GM23338 (cell line): ENCODE data around the gene ATP9A. TPM values are rescaled to one million over a fixed set of nuclear protein-coding genes. Genes with fewer than 3 reads are reported as not detected.
A peak's percentile ranks its signal among the peaks of the same experiment; 100 is the strongest.

ENCODE experiments used
- ATAC-seq: fragments of 200-7000 bp; cut with Tn5 transposase; 3 replicates; pipeline ENCODE4 v1.9.1; 2020
- DNase-seq: peaks from one replicate; pipeline ENCODE4 v3.0.0-alpha.2; 2015; ENCODE audit warnings: low spot score
- H2AFZ ChIP-seq: fragments of 200-600 bp; sonication (generic); 2 replicates; pipeline ENCODE4 v1.8.0; 2016; ENCODE audit warnings: antibody characterized with exemption, mild to moderate bottlenecking, moderate library complexity
- H3F3A ChIP-seq: fragments of 200-600 bp; sonication (generic); replicated peaks from 2 replicates; pipeline ENCODE4 v1.8.0; 2017; ENCODE audit warnings: antibody characterized with exemption, mixed run types, low read depth
- H3K27ac ChIP-seq: fragments of 200-600 bp; sonication (generic); 2 replicates; pipeline ENCODE4 v1.6.1; 2016; ENCODE audit warnings: low read depth
- H3K27me3 ChIP-seq: fragments of 200-600 bp; sonication (generic); 2 replicates; pipeline ENCODE4 v1.8.0; 2016; ENCODE audit warnings: mild to moderate bottlenecking, mixed run types, moderate library complexity; ENCODE audit not compliant: insufficient read depth
- H3K36me3 ChIP-seq: fragments of 200-600 bp; sonication (generic); 2 replicates; pipeline ENCODE4 v1.8.0; 2016; ENCODE audit warnings: mild to moderate bottlenecking; ENCODE audit not compliant: insufficient read depth
- H3K4me1 ChIP-seq: fragments of 200-600 bp; sonication (generic); 2 replicates; pipeline ENCODE4 v1.8.0; 2016; ENCODE audit warnings: mild to moderate bottlenecking, moderate library complexity; ENCODE audit not compliant: insufficient read depth
- H3K4me2 ChIP-seq: fragments of 200-600 bp; sonication (generic); 2 replicates; pipeline ENCODE4 v1.7.1; 2017; ENCODE audit warnings: mixed run types
- H3K4me3 ChIP-seq: fragments of 200-600 bp; sonication (generic); 2 replicates; pipeline ENCODE4 v1.6.1; 2016; ENCODE audit warnings: mixed run types
- H3K79me2 ChIP-seq: fragments of 200-600 bp; sonication (generic); replicated peaks from 2 replicates; pipeline ENCODE4 v1.8.0; 2017; ENCODE audit warnings: mild to moderate bottlenecking; ENCODE audit not compliant: insufficient read depth
- H3K9me2 ChIP-seq: fragments of 200-600 bp; sonication (generic); 2 replicates; pipeline ENCODE4 v1.8.0; 2017; ENCODE audit not compliant: insufficient read depth
- H4K20me1 ChIP-seq: fragments of 200-600 bp; sonication (generic); replicated peaks from 2 replicates; pipeline ENCODE4 v1.8.0; 2017; ENCODE audit warnings: mild to moderate bottlenecking; ENCODE audit not compliant: insufficient read depth
- H3K27ac Mint-ChIP-seq: 2 replicates; pipeline ENCODE4 v1.8.0; 2020; ENCODE audit warnings: inconsistent platforms, mild to moderate bottlenecking, moderate library complexity, mixed read lengths
- H3K27me3 Mint-ChIP-seq: 3 replicates; pipeline ENCODE4 v1.8.0; 2022; ENCODE audit warnings: low read depth, mild to moderate bottlenecking, moderate library complexity, mixed read lengths, inconsistent platforms; ENCODE audit not compliant: insufficient read depth, poor library complexity
- H3K36me3 Mint-ChIP-seq: 3 replicates; pipeline ENCODE4 v1.8.0; 2021; ENCODE audit warnings: low read depth, mild to moderate bottlenecking, inconsistent platforms, moderate library complexity, mixed read lengths
- H3K4me1 Mint-ChIP-seq: 3 replicates; pipeline ENCODE4 v1.8.0; 2020; ENCODE audit warnings: mild to moderate bottlenecking, inconsistent platforms, mixed read lengths
- H3K4me3 Mint-ChIP-seq: 3 replicates; pipeline ENCODE4 v1.8.0; 2021; ENCODE audit warnings: moderate library complexity, mild to moderate bottlenecking, inconsistent platforms, mixed read lengths
- H3K9me3 Mint-ChIP-seq: 3 replicates; pipeline ENCODE4 v1.8.0; 2020; ENCODE audit warnings: moderate library complexity, mild to moderate bottlenecking, inconsistent platforms, mixed read lengths
- EZH2 ChIP-seq: fragments of 200-600 bp; sonication (generic); IDR thresholded peaks from one replicate; pipeline ENCODE4 v1.8.0; 2017; ENCODE audit warnings: antibody characterized with exemption, mild to moderate bottlenecking, low read depth; ENCODE audit not compliant: unreplicated experiment
- EZH2phosphoT487 ChIP-seq: fragments of 200-600 bp; sonication (generic); IDR thresholded peaks from one replicate; pipeline ENCODE4 v1.8.1; 2018; ENCODE audit warnings: antibody characterized with exemption; ENCODE audit not compliant: unreplicated experiment
- JUNB ChIP-seq: IDR thresholded peaks from one replicate; pipeline ENCODE4 v1.6.1; 2016; ENCODE audit warnings: antibody characterized with exemption; ENCODE audit not compliant: unreplicated experiment
- NANOG ChIP-seq: IDR thresholded peaks from 2 replicates; pipeline ENCODE4 v1.6.1; 2016; ENCODE audit warnings: antibody characterized with exemption, borderline replicate concordance
- REST ChIP-seq: IDR thresholded peaks from one replicate; pipeline ENCODE4 v1.6.1; 2018; ENCODE audit warnings: antibody characterized with exemption; ENCODE audit not compliant: unreplicated experiment
- ZNF114 ChIP-seq: fragments of 250-450 bp; sonication (Bioruptor Pico); IDR thresholded peaks from 2 replicates; pipeline ENCODE4 v1.5.0; 2020; ENCODE audit warnings: mild to moderate bottlenecking, moderate library complexity
- ZNF331 ChIP-seq: fragments of 250-450 bp; sonication (Bioruptor Pico); IDR thresholded peaks from 2 replicates; pipeline ENCODE4 v1.5.0; 2020; ENCODE audit warnings: low read depth, mild to moderate bottlenecking, moderate library complexity
- ZNF462 ChIP-seq: fragments of 250-450 bp; sonication (Bioruptor Pico); IDR thresholded peaks from 2 replicates; pipeline ENCODE4 v1.5.0; 2020; ENCODE audit warnings: mild to moderate bottlenecking, moderate library complexity
- polyA plus RNA-seq: library from polyadenylated mRNA; unstranded; fragments of >200 nt; fragmentation: Nextera tagmentation; extraction: Ambion mirVana; gene quantifications from 2 replicates; pipeline ENCODE4 v1.2.1, GENCODE V29; 2016
- total RNA-seq: library from RNA; depleted of rRNA; stranded (reverse); fragments of >200 nt; shearing (Covaris generic); gene quantifications from 2 replicates; pipeline ENCODE4 v1.2.3, GENCODE V29; 2014
- TF ChIP-seq, protein P1 (sequence below), 2 experiments: fragments of 200-600 bp in 1 of 2; sonication (generic) in 1 of 2; conservative IDR thresholded peaks; 2 replicates each; pipeline versions ENCODE4 v1.5.1 to v1.6.1; 2016 to 2017; ENCODE audit warnings: antibody characterized with exemption in 2 of 2, low read depth in 2 of 2, mild to moderate bottlenecking in 2 of 2, moderate library complexity in 1 of 2

The ATP9A gene
- total and polyA plus RNA-seq, 2 experiments from 2014 or later = 0.94 to 5.9 TPM

- TF ChIP-seq EZH2 = peak; percentile 48
- no peak for TF ChIP-seq NANOG
- TF ChIP-seq ZNF114 = no peak
- TF ChIP-seq REST = no peak
- Mint-ChIP-seq H3K4me3 (peak overlapping the region; percentile 83), H3K36me3 (no peaks in the 10 kb centered on the region), H3K9me3 (no peaks in the 10 kb centered on the region), H3K27ac (no peak overlapping the region), H3K4me1 (peaks cover 29% of the 10 kb centered on the region), H3K27me3 (peaks cover 41% of the 10 kb centered on the region)
- Histone ChIP-seq H3K4me2 (peak overlapping the region; percentile 95), H3K36me3 (no peaks in the 10 kb centered on the region), H3K9me2 (no peaks in the 10 kb centered on the region), H3K4me3 (peak overlapping the region; percentile 77), H2AFZ (peak overlapping the region; percentile 97), H3K27ac (no peak overlapping the region), H4K20me1 (no peaks in the 10 kb centered on the region; the same call in 1 of the 2 replicates), H3F3A (peaks cover 4% of the 10 kb centered on the region; the same call in 1 of the 2 replicates), H3K79me2 (no peaks in the 10 kb centered on the region), H3K27me3 (peaks cover 68% of the 10 kb centered on the region), H3K4me1 (peaks cover 14% of the 10 kb centered on the region)
- no peak for ATAC-seq
- DNase-seq = no peak
Observed at GRCh38 chr20:51562027-51562331, 206.2 kb downstream of the ATP9A start.

DNA sequence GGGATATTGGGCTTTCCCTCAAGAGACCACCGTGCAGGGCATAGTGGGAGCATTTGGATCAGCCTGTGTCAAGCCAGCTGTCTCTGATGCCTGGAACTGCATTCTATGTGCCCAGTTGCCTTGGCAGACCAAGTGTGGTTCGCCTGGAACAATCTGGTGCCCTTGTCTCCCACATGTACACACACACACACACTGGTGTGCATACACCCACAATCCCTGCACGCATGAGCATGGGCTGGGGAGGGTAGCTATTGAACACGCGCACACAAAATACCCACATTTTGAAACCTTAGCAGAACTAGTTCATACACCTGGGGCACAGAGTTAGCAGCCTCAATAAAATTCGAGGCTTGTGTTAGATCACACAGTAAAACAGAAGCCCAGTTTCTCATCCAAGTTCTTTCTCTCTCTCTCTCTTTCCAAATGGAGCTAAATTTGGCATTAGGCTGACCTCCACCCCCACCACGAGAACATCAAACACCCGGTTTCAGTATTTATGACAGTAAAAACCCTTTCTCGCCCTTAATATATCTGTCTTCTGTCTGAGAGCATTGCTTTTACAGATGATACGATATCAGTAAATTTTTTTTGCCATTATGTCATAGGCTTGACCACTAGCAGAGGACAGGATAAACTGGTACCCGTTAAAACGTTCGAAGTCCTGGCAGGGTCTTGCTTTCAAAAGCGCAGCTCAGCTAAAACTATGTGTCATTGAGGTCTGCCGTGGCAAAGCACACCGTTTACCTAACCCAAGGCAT is 207.5 kb downstream of the ATP9A start:
- no peak overlapping the region for H2AFZ ChIP-seq
- Mint-ChIP-seq H3K4me3 (peak overlapping the region; percentile 83), H3K27ac (no peak overlapping the region), H3K4me1 (peaks cover 29% of the 10 kb centered on the region), H3K27me3 (peaks cover 39% of the 10 kb centered on the region), H3K9me3 (no peaks in the 10 kb centered on the region), H3K36me3 (no peaks in the 10 kb centered on the region)
- no peaks in the 10 kb centered on the region for H3K79me2 ChIP-seq
- no peaks in the 10 kb centered on the region for H3K9me2 ChIP-seq
- H4K20me1 ChIP-seq = no peaks in the 10 kb centered on the region; the same call in 1 of the 2 replicates
- peaks cover 14% of the 10 kb centered on the region for H3K4me1 ChIP-seq
- DNase-seq (no peak), ATAC-seq (no peak)
- no peaks in the 10 kb centered on the region for H3K36me3 ChIP-seq
- no peak overlapping the region for H3K4me3 ChIP-seq
- H3K4me2 ChIP-seq = peak overlapping the region; percentile 95
- peaks cover 68% of the 10 kb centered on the region for H3K27me3 ChIP-seq
- H3K27ac ChIP-seq = no peak overlapping the region
- H3F3A ChIP-seq = peaks cover 4% of the 10 kb centered on the region; the same call in 1 of the 2 replicates
- TF ChIP-seq ZNF331 = no peak
- no peak for TF ChIP-seq JUNB
- TF ChIP-seq NANOG = no peak
- TF ChIP-seq EZH2 = no peak
- no peak for TF ChIP-seq EZH2phosphoT487
- TF ChIP-seq ZNF462 = no peak
- TF ChIP-seq, protein P1, sequence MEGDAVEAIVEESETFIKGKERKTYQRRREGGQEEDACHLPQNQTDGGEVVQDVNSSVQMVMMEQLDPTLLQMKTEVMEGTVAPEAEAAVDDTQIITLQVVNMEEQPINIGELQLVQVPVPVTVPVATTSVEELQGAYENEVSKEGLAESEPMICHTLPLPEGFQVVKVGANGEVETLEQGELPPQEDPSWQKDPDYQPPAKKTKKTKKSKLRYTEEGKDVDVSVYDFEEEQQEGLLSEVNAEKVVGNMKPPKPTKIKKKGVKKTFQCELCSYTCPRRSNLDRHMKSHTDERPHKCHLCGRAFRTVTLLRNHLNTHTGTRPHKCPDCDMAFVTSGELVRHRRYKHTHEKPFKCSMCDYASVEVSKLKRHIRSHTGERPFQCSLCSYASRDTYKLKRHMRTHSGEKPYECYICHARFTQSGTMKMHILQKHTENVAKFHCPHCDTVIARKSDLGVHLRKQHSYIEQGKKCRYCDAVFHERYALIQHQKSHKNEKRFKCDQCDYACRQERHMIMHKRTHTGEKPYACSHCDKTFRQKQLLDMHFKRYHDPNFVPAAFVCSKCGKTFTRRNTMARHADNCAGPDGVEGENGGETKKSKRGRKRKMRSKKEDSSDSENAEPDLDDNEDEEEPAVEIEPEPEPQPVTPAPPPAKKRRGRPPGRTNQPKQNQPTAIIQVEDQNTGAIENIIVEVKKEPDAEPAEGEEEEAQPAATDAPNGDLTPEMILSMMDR (conservative IDR thresholded peaks at IDR 0.05; ENCODE audit: low read depth in 2 of 2) = no peak
